H1 (cell line): Measurements from ENCODE around the gene NOBOX. TPM values are rescaled to one million over a fixed set of nuclear protein-coding genes. Genes with fewer than 3 reads are reported as not detected.

Source experiments
- NRF1 ChIP-seq: IDR thresholded peaks from 2 replicates; pipeline ENCODE4 v1.6.1; 2011; ENCODE audit warnings: mild to moderate bottlenecking, low read depth, low read length, improper control_type of control experiment
- RXRA ChIP-seq: IDR thresholded peaks from 2 replicates; pipeline ENCODE4 v1.6.1; 2011; ENCODE audit warnings: low read depth, mild to moderate bottlenecking, low read length, moderate library complexity; ENCODE audit not compliant: insufficient read depth
- SIN3A ChIP-seq, 2 experiments: IDR thresholded peaks in 1 of 2; conservative IDR thresholded peaks in 1 of 2; 2 replicates each; pipeline ENCODE4 v1.6.1; 2011 to 2012; ENCODE audit warnings: low read length in 2 of 2, improper control_type of control experiment in 1 of 2, low read depth in 1 of 2, mild to moderate bottlenecking in 1 of 2
- polyA plus RNA-seq, 7 experiments: library from polyadenylated mRNA; depleted of rRNA in 3 of 7; stranded (reverse) in 5 of 7; unstranded in 2 of 7; fragments of >200 nt in 5 of 7; fragments of 200-250 nt in 2 of 7; gene quantifications; 1 replicate in 5 of 7; 2 replicates in 1 of 7; 4 replicates in 1 of 7; pipeline versions ENCODE4 v1.2.1 to v1.2.3, GENCODE V29; 2011 to 2013; ENCODE audit warnings: missing spikeins in 2 of 7, mixed read lengths in 2 of 7
- total RNA-seq: library from RNA; stranded (reverse); fragmentation: NEBNext Ultra II Directional; extraction: Animal tissue kit (Norgen Biotek cat#: 25700); gene quantifications from 2 replicates; pipeline ENCODE4 v1.2.1, GENCODE V29; 2021
- TF ChIP-seq, protein P1 (sequence below): fragments of 300-600 bp; sonication (generic); IDR thresholded peaks from 2 replicates; pipeline ENCODE4 v1.7.1; 2012; ENCODE audit warnings: low read length, moderate library complexity, mild to moderate bottlenecking, inconsistent platforms; ENCODE audit not compliant: insufficient replicate concordance
- TF ChIP-seq, protein P2 (sequence below): IDR thresholded peaks from 2 replicates; pipeline ENCODE4 v1.6.1; 2012; ENCODE audit warnings: inconsistent platforms

The NOBOX gene
- total and polyA plus RNA-seq, 2 of the 8 experiments (the other 6 are each of a cell fraction or from before 2014, with no cell fraction given) = not detected

DNA sequence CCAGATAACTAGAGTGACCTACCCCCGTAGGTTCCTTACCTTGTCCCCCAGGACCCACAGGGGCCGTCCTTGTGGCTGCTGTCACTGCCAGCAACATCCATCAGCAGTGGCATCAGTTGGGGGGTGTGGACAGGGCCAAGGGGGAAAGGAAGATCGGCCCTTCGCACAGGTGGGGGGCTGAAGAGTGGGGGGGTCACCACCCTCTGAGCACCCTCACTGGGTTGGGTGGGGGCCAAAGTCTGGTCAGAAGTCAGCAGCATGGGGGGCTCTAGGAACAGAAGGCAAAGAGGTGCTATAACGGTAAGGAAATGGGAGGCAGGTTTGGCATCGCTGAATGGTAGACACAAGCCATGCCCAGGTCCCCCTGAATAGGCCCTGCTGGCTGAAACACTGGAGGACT is 4.6 kb downstream of the NOBOX start (continued):
- TF ChIP-seq SIN3A (conservative IDR thresholded peaks at IDR 0.05 in 1 of 2, IDR thresholded peaks at IDR 0.05 in 1 of 2; ENCODE audit: low read depth in 1 of 2, low read length in 2 of 2) (no peak), RXRA (no peak), NRF1 (no peak)
- TF ChIP-seq, protein P1, sequence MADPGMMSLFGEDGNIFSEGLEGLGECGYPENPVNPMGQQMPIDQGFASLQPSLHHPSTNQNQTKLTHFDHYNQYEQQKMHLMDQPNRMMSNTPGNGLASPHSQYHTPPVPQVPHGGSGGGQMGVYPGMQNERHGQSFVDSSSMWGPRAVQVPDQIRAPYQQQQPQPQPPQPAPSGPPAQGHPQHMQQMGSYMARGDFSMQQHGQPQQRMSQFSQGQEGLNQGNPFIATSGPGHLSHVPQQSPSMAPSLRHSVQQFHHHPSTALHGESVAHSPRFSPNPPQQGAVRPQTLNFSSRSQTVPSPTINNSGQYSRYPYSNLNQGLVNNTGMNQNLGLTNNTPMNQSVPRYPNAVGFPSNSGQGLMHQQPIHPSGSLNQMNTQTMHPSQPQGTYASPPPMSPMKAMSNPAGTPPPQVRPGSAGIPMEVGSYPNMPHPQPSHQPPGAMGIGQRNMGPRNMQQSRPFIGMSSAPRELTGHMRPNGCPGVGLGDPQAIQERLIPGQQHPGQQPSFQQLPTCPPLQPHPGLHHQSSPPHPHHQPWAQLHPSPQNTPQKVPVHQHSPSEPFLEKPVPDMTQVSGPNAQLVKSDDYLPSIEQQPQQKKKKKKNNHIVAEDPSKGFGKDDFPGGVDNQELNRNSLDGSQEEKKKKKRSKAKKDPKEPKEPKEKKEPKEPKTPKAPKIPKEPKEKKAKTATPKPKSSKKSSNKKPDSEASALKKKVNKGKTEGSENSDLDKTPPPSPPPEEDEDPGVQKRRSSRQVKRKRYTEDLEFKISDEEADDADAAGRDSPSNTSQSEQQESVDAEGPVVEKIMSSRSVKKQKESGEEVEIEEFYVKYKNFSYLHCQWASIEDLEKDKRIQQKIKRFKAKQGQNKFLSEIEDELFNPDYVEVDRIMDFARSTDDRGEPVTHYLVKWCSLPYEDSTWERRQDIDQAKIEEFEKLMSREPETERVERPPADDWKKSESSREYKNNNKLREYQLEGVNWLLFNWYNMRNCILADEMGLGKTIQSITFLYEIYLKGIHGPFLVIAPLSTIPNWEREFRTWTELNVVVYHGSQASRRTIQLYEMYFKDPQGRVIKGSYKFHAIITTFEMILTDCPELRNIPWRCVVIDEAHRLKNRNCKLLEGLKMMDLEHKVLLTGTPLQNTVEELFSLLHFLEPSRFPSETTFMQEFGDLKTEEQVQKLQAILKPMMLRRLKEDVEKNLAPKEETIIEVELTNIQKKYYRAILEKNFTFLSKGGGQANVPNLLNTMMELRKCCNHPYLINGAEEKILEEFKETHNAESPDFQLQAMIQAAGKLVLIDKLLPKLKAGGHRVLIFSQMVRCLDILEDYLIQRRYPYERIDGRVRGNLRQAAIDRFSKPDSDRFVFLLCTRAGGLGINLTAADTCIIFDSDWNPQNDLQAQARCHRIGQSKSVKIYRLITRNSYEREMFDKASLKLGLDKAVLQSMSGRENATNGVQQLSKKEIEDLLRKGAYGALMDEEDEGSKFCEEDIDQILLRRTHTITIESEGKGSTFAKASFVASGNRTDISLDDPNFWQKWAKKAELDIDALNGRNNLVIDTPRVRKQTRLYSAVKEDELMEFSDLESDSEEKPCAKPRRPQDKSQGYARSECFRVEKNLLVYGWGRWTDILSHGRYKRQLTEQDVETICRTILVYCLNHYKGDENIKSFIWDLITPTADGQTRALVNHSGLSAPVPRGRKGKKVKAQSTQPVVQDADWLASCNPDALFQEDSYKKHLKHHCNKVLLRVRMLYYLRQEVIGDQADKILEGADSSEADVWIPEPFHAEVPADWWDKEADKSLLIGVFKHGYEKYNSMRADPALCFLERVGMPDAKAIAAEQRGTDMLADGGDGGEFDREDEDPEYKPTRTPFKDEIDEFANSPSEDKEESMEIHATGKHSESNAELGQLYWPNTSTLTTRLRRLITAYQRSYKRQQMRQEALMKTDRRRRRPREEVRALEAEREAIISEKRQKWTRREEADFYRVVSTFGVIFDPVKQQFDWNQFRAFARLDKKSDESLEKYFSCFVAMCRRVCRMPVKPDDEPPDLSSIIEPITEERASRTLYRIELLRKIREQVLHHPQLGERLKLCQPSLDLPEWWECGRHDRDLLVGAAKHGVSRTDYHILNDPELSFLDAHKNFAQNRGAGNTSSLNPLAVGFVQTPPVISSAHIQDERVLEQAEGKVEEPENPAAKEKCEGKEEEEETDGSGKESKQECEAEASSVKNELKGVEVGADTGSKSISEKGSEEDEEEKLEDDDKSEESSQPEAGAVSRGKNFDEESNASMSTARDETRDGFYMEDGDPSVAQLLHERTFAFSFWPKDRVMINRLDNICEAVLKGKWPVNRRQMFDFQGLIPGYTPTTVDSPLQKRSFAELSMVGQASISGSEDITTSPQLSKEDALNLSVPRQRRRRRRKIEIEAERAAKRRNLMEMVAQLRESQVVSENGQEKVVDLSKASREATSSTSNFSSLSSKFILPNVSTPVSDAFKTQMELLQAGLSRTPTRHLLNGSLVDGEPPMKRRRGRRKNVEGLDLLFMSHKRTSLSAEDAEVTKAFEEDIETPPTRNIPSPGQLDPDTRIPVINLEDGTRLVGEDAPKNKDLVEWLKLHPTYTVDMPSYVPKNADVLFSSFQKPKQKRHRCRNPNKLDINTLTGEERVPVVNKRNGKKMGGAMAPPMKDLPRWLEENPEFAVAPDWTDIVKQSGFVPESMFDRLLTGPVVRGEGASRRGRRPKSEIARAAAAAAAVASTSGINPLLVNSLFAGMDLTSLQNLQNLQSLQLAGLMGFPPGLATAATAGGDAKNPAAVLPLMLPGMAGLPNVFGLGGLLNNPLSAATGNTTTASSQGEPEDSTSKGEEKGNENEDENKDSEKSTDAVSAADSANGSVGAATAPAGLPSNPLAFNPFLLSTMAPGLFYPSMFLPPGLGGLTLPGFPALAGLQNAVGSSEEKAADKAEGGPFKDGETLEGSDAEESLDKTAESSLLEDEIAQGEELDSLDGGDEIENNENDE = no peak
- TF ChIP-seq, protein P2, sequence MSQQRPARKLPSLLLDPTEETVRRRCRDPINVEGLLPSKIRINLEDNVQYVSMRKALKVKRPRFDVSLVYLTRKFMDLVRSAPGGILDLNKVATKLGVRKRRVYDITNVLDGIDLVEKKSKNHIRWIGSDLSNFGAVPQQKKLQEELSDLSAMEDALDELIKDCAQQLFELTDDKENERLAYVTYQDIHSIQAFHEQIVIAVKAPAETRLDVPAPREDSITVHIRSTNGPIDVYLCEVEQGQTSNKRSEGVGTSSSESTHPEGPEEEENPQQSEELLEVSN = no peak
